Central memory CD8-positive, alpha-beta T cell (primary cell): ENCODE results near the gene VENTX.
"Not testable (repeated sequence)": the region's sequence is repeated elsewhere in the genome, so short reads cannot be mapped to it uniquely, and the experiment has no call there.

ENCODE experiments used
- ATAC-seq: fragments of 150-1000 bp; cut with Tn5 transposase; replicated peaks from 2 replicates; pipeline ENCODE4 v1.10.0; 2022; ENCODE audit warnings: mild to moderate bottlenecking, moderate FRiP score, moderate number of reproducible peaks; ENCODE audit not compliant: poor library complexity, severe bottlenecking; ENCODE audit errors: extremely low read depth
- DNase-seq, 2 donors: peaks; one replicate each; pipeline ENCODE4 v3.0.0; 2021; ENCODE audit warnings: low spot score in 2 of 2
- H3K27ac Mint-ChIP-seq: one replicate; pipeline ENCODE4 v1.8.0; 2022; ENCODE audit warnings: low read depth, mild to moderate bottlenecking, moderate library complexity, mixed read lengths
- H3K27me3 Mint-ChIP-seq: one replicate; pipeline ENCODE4 v1.8.0; 2022; ENCODE audit warnings: mixed read lengths
- H3K36me3 Mint-ChIP-seq: one replicate; pipeline ENCODE4 v1.8.0; 2022; ENCODE audit warnings: mild to moderate bottlenecking, moderate library complexity, mixed read lengths; ENCODE audit not compliant: insufficient read depth
- H3K4me1 Mint-ChIP-seq: one replicate; pipeline ENCODE4 v1.8.0; 2022; ENCODE audit warnings: mixed read lengths
- H3K4me3 Mint-ChIP-seq: one replicate; pipeline ENCODE4 v1.8.0; 2022; ENCODE audit warnings: mild to moderate bottlenecking, moderate library complexity, mixed read lengths
- H3K9me3 Mint-ChIP-seq: one replicate; pipeline ENCODE4 v1.8.0; 2022; ENCODE audit warnings: mixed read lengths

VENTX gene

GRCh38 chr10:133262696-133263095 lies 25.0 kb downstream of the VENTX start:
- no peak for DNase-seq
- ATAC-seq: no peak
- H3K4me3 Mint-ChIP-seq: peak overlapping the region; percentile 36
- H3K4me1 Mint-ChIP-seq: peaks cover 52% of the 10 kb centered on the region
- peaks cover 23% of the 10 kb centered on the region for H3K36me3 Mint-ChIP-seq
- H3K9me3 Mint-ChIP-seq: no peaks in the 10 kb centered on the region
- H3K27ac Mint-ChIP-seq: no peak overlapping the region
- no peaks in the 10 kb centered on the region for H3K27me3 Mint-ChIP-seq

- Mint-ChIP-seq H3K9me3 (no peaks in the 10 kb centered on the region), H3K36me3 (peaks cover 23% of the 10 kb centered on the region), H3K27me3 (no peaks in the 10 kb centered on the region), H3K27ac (peak overlapping the region; percentile 90), H3K4me3 (peak overlapping the region; percentile 72), H3K4me1 (peaks cover 45% of the 10 kb centered on the region)
- DNase-seq (no peak), ATAC-seq (no peak)
These were observed 26.0 kb downstream of the VENTX start for GRCh38 chr10:133263674-133264073.

- Mint-ChIP-seq H3K9me3 (no peaks in the 10 kb centered on the region), H3K36me3 (peaks cover 22% of the 10 kb centered on the region), H3K27ac (peak overlapping the region; percentile 90), H3K4me1 (peaks cover 39% of the 10 kb centered on the region), H3K4me3 (peak overlapping the region; percentile 72), H3K27me3 (no peaks in the 10 kb centered on the region)
- ATAC-seq (peak; percentile 50), DNase-seq (no peak)
These were observed 26.8 kb downstream of the VENTX start for GRCh38 chr10:133264461-133264860.

GRCh38 chr10:133265052-133265451 lies 27.4 kb downstream of the VENTX start:
- not testable (repeated sequence) for ATAC-seq, H3K9me3 Mint-ChIP-seq, H3K27me3 Mint-ChIP-seq, DNase-seq
- H3K4me1 Mint-ChIP-seq: peaks cover 33% of the 10 kb centered on the region
- peaks cover 22% of the 10 kb centered on the region for H3K36me3 Mint-ChIP-seq
- peak overlapping the region; percentile 90 for H3K27ac Mint-ChIP-seq
- H3K4me3 Mint-ChIP-seq: peak overlapping the region; percentile 72

GRCh38 chr10:133266056-133266795 lies 28.6 kb downstream of the VENTX start:
- ATAC-seq: no peak
- no peaks in the 10 kb centered on the region for H3K9me3 Mint-ChIP-seq
- H3K27me3 Mint-ChIP-seq: no peaks in the 10 kb centered on the region
- no peak for DNase-seq
- no peak overlapping the region for H3K4me3 Mint-ChIP-seq
- H3K27ac Mint-ChIP-seq: peak overlapping the region; percentile 90
- H3K36me3 Mint-ChIP-seq: peaks cover 30% of the 10 kb centered on the region
- peaks cover 21% of the 10 kb centered on the region for H3K4me1 Mint-ChIP-seq

GRCh38 chr10:133267293-133267692 lies 29.6 kb downstream of the VENTX start:
- ATAC-seq (no peak), DNase-seq (no peak)
- Mint-ChIP-seq H3K27me3 (no peaks in the 10 kb centered on the region), H3K27ac (no peak overlapping the region), H3K36me3 (peaks cover 33% of the 10 kb centered on the region), H3K4me3 (no peak overlapping the region), H3K4me1 (peaks cover 20% of the 10 kb centered on the region), H3K9me3 (no peaks in the 10 kb centered on the region)

GRCh38 chr10:133267829-133268228 lies 30.2 kb downstream of the VENTX start:
- ATAC-seq (no peak), DNase-seq (no peak)
- H3K36me3 Mint-ChIP-seq: peaks cover 38% of the 10 kb centered on the region
- H3K4me3 Mint-ChIP-seq: no peak overlapping the region
- no peak overlapping the region for H3K27ac Mint-ChIP-seq
- no peaks in the 10 kb centered on the region for H3K27me3 Mint-ChIP-seq
- no peaks in the 10 kb centered on the region for H3K9me3 Mint-ChIP-seq
- H3K4me1 Mint-ChIP-seq: peaks cover 20% of the 10 kb centered on the region

- Mint-ChIP-seq H3K4me3 (no peak overlapping the region), H3K9me3 (no peaks in the 10 kb centered on the region), H3K27ac (no peak overlapping the region), H3K27me3 (no peaks in the 10 kb centered on the region), H3K36me3 (peaks cover 35% of the 10 kb centered on the region), H3K4me1 (peaks cover 19% of the 10 kb centered on the region)
- ATAC-seq: no peak
- DNase-seq: no peak
These were observed 30.9 kb downstream of the VENTX start for GRCh38 chr10:133268532-133268931.

GRCh38 chr10:133269367-133269766 lies 31.7 kb downstream of the VENTX start:
- peaks cover 32% of the 10 kb centered on the region for H3K36me3 Mint-ChIP-seq
- no peak overlapping the region for H3K27ac Mint-ChIP-seq
- DNase-seq (no peak), ATAC-seq (no peak)
- no peaks in the 10 kb centered on the region for H3K9me3 Mint-ChIP-seq
- H3K27me3 Mint-ChIP-seq: no peaks in the 10 kb centered on the region
- H3K4me1 Mint-ChIP-seq: peaks cover 11% of the 10 kb centered on the region
- H3K4me3 Mint-ChIP-seq: no peak overlapping the region

GRCh38 chr10:133270204-133270603 lies 32.5 kb downstream of the VENTX start:
- no peak overlapping the region for H3K27ac Mint-ChIP-seq
- H3K4me3 Mint-ChIP-seq: no peak overlapping the region
- H3K27me3 Mint-ChIP-seq: no peaks in the 10 kb centered on the region
- peaks cover 3% of the 10 kb centered on the region for H3K4me1 Mint-ChIP-seq
- H3K36me3 Mint-ChIP-seq: peaks cover 34% of the 10 kb centered on the region
- H3K9me3 Mint-ChIP-seq: no peaks in the 10 kb centered on the region
- DNase-seq (no peak), ATAC-seq (no peak)

- no peaks in the 10 kb centered on the region for H3K9me3 Mint-ChIP-seq
- no peaks in the 10 kb centered on the region for H3K27me3 Mint-ChIP-seq
- H3K4me1 Mint-ChIP-seq: peaks cover 4% of the 10 kb centered on the region
- peaks cover 33% of the 10 kb centered on the region for H3K36me3 Mint-ChIP-seq
- no peak overlapping the region for H3K27ac Mint-ChIP-seq
- no peak overlapping the region for H3K4me3 Mint-ChIP-seq
- ATAC-seq (no peak), DNase-seq (no peak)
These were observed 33.2 kb downstream of the VENTX start for GRCh38 chr10:133270773-133271297.

- no peak overlapping the region for H3K27ac Mint-ChIP-seq
These were observed 34.1 kb downstream of the VENTX start for GRCh38 chr10:133271521-133272300.

More at GRCh38 chr10:133271521-133272300, 34.1 kb downstream of the VENTX start:
- H3K4me1 Mint-ChIP-seq: peaks cover 9% of the 10 kb centered on the region
- ATAC-seq (no peak), DNase-seq (no peak)
- no peaks in the 10 kb centered on the region for H3K9me3 Mint-ChIP-seq
- peaks cover 36% of the 10 kb centered on the region for H3K36me3 Mint-ChIP-seq
- no peaks in the 10 kb centered on the region for H3K27me3 Mint-ChIP-seq
- H3K4me3 Mint-ChIP-seq: no peak overlapping the region
